ENCODE measurements around the gene MED16. TPM values are rescaled to one million over a fixed set of nuclear protein-coding genes. Genes with fewer than 3 reads are reported as not detected.

The MED16 gene
- total and polyA plus RNA-seq, 2 of the 4 experiments (the other 2 are of a cell fraction), result 8.1 to 40.2 TPM

DNA sequence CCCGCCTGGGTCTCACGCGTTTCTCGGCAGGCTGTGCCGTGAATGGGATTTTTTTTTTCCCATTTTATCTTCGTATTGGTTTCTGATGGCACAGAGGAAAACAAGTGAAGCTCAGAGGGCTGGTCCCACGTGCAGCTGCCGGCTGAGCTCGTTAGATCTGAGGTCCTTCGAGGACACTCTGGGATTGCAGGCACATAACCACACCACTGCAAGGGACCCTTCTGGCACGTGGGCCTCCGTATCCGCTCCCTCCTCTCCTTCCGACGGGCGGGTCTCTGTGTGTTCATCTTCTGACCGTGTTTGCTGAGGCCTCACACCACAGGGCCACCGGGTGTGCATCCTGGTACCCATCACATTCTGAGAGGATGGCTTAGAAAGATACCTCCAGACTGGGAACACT is 16.9 kb downstream of the MED16 start:
- Histone ChIP-seq H3K27ac (ENCODE audit: insufficient read depth, low read length) (no peak overlapping the region), H3K79me1 (ENCODE audit: low read depth in 1 of 2, low read length in 2 of 2) (peaks cover 0 to 4% of the 10 kb centered on the region in 2 experiments; a peak in 1 of 4 replicates), H2AFZ (replicated peaks; ENCODE audit: low read length, poor library complexity) (no peak overlapping the region), H3K14ac (replicated peaks; ENCODE audit: low read depth, low read length) (no peak overlapping the region), H3K36me3 (ENCODE audit: control insufficient read depth, insufficient read depth, low read length) (peaks cover 43% of the 10 kb centered on the region), H3K4me1 (ENCODE audit: control insufficient read depth, insufficient read depth, low read length) (peaks cover 5% of the 10 kb centered on the region), H3K23ac (ENCODE audit: low read depth, low read length) (no peak overlapping the region), H2AK9ac (replicated peaks; ENCODE audit: low read depth, low read length, poor library complexity) (no peak overlapping the region), H3K56ac (ENCODE audit: extremely low read depth, insufficient read depth, low read length) (no peak overlapping the region), H4K5ac (ENCODE audit: low read depth, low read length) (no peak overlapping the region), H3K9me3 (ENCODE audit: control insufficient read depth, insufficient read depth, low read length) (no peaks in the 10 kb centered on the region), H3K27me3 (ENCODE audit: control insufficient read depth, insufficient read depth, low read length) (no peaks in the 10 kb centered on the region), H2BK20ac (ENCODE audit: low read depth, low read length) (no peak overlapping the region), H3K4me3 (ENCODE audit: insufficient read depth, low read depth, low read length) (no peak overlapping the region), H3K4me2 (ENCODE audit: low read depth, low read length) (no peak overlapping the region), H3K9me1 (ENCODE audit: insufficient read depth, low read length) (no peaks in the 10 kb centered on the region), H4K8ac (ENCODE audit: low read depth in 2 of 2, low read length in 2 of 2) (no peak overlapping the region), H4K20me1 (ENCODE audit: insufficient read depth, low read length) (peaks cover 15% of the 10 kb centered on the region), H2BK15ac (ENCODE audit: low read depth, low read length) (no peak overlapping the region), H2BK5ac (ENCODE audit: low read depth, low read length, poor library complexity, severe bottlenecking) (no peak overlapping the region), H3K4ac (ENCODE audit: low read depth, low read length) (no peak overlapping the region), H4K91ac (ENCODE audit: insufficient read depth, low read depth, low read length) (no peak overlapping the region), H3K9ac (ENCODE audit: low read depth, low read length) (no peak overlapping the region), H2AK5ac (ENCODE audit: low read depth, low read length) (no peak overlapping the region), H3K18ac (ENCODE audit: low read depth, low read length) (no peak overlapping the region), H2BK120ac (ENCODE audit: low read depth, low read length) (no peak overlapping the region)
- 85% methylated on average over 15 of the region's 18 CpGs; no CpG with 5 or more reads in 1 of the 2 experiments for WGBS, 2 experiments (ENCODE audit: extremely low coverage in 2 of 2, insufficient read length in 1 of 2)
- dilution Hi-C loops (cut with HindIII; ENCODE audit: low sequenced_read_pairs, unreplicated experiment), result no loop called here
- ATAC-seq (ENCODE audit: low read depth), result no peak
- POLR2A ChIA-PET (ENCODE audit: unreplicated experiment), result no interaction called here
- CTCF ChIA-PET, result no interaction called here
- BruUV-seq (replicated peaks), result no TSS peak
- in situ Hi-C loops (cut with MboI; ENCODE audit: low sequenced_read_pairs), result no loop called here
- no peak for DNase-seq
- no peak for TF ChIP-seq MAZ (IDR thresholded peaks at IDR 0.05; ENCODE audit: borderline replicate concordance, low read depth, low read length)
- intact Hi-C loops (cut with micrococcal nuclease), result no loop called here

All from IMR-90 (cell line).